Measurements from ENCODE around the gene SUCLA2.

The SUCLA2 gene

DNA sequence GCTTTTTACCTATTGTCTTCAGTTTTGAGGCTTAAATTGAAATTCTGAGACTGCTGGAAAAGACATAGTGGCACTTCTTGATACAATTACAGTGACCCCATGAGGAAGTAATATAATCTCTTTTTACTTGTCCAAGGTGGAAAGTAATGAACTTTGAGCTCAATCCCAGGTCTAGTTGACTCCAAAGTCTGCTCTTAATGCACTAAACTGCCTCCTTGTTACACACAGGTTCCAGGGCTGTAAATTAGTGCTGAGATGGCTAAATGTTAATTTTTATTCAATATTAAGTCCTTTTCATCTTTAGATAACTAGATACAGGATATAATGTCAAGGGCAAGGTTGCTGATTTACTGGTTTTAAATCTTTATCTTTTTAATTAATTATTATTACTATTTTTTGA lies 39.0 kb upstream of the SUCLA2 start:
- TF ChIP-seq REST (IDR thresholded peaks at IDR 0.05; ENCODE audit: low read depth) = no peak
- TF ChIP-seq CREB1 (IDR thresholded peaks at IDR 0.05; ENCODE audit: low read depth) = no peak
- no peak for TF ChIP-seq CEBPB (IDR thresholded peaks at IDR 0.05)
- no peak for TF ChIP-seq NFIC (IDR thresholded peaks at IDR 0.05)
- TF ChIP-seq FOXM1 (IDR thresholded peaks at IDR 0.05; ENCODE audit: borderline replicate concordance, low read depth) = no peak
- no peak for TF ChIP-seq TEAD4 (IDR thresholded peaks at IDR 0.05)
- TF ChIP-seq YY1 (IDR thresholded peaks at IDR 0.05; ENCODE audit: low read depth) = no peak
- TF ChIP-seq, protein P1, sequence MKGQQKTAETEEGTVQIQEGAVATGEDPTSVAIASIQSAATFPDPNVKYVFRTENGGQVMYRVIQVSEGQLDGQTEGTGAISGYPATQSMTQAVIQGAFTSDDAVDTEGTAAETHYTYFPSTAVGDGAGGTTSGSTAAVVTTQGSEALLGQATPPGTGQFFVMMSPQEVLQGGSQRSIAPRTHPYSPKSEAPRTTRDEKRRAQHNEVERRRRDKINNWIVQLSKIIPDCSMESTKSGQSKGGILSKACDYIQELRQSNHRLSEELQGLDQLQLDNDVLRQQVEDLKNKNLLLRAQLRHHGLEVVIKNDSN (IDR thresholded peaks at IDR 0.05) = no peak
- no peak for TF ChIP-seq ZBTB7A (IDR thresholded peaks at IDR 0.05; ENCODE audit: low read depth)
- no peak for TF ChIP-seq EP300 (IDR thresholded peaks at IDR 0.05; ENCODE audit: borderline replicate concordance)
- TF ChIP-seq TCF12 (IDR thresholded peaks at IDR 0.05; ENCODE audit: low read depth) = no peak
- TF ChIP-seq TAF1 (IDR thresholded peaks at IDR 0.05; ENCODE audit: low read depth) = no peak
- TF ChIP-seq RAD21 (IDR thresholded peaks at IDR 0.05; ENCODE audit: low read depth) = no peak

- TF ChIP-seq EGR1 (IDR thresholded peaks at IDR 0.05) (no peak), TEAD4 (IDR thresholded peaks at IDR 0.05) (no peak), RAD21 (IDR thresholded peaks at IDR 0.05; ENCODE audit: low read depth) (no peak), NFIC (IDR thresholded peaks at IDR 0.05) (no peak), CREB1 (IDR thresholded peaks at IDR 0.05; ENCODE audit: low read depth) (no peak), REST (IDR thresholded peaks at IDR 0.05; ENCODE audit: low read depth) (no peak), CEBPB (IDR thresholded peaks at IDR 0.05) (no peak), ZBTB7A (IDR thresholded peaks at IDR 0.05; ENCODE audit: low read depth) (no peak), YY1 (IDR thresholded peaks at IDR 0.05; ENCODE audit: low read depth) (no peak), TCF12 (IDR thresholded peaks at IDR 0.05; ENCODE audit: low read depth) (no peak), EP300 (IDR thresholded peaks at IDR 0.05; ENCODE audit: borderline replicate concordance) (no peak), FOXM1 (IDR thresholded peaks at IDR 0.05; ENCODE audit: borderline replicate concordance, low read depth) (no peak), TAF1 (IDR thresholded peaks at IDR 0.05; ENCODE audit: low read depth) (no peak)
- TF ChIP-seq, protein P2, sequence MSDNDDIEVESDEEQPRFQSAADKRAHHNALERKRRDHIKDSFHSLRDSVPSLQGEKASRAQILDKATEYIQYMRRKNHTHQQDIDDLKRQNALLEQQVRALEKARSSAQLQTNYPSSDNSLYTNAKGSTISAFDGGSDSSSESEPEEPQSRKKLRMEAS (IDR thresholded peaks at IDR 0.05) = no peak
- TF ChIP-seq, protein P1 (IDR thresholded peaks at IDR 0.05) = no peak
Observed at GRCh38 chr13:48038761-48039160, 37.7 kb upstream of the SUCLA2 start.

GRCh38 chr13:48037346-48038173 lies 36.5 kb upstream of the SUCLA2 start, which contains the start of gene NUDT15:
NUDT15 (plus strand) TSS chr13:48037726; CDS start chr13:48037747, 21 bp downstream.
- TF ChIP-seq EP300 (IDR thresholded peaks at IDR 0.05; ENCODE audit: borderline replicate concordance) (no peak), NFIC (IDR thresholded peaks at IDR 0.05) (no peak; the same call in 1 of the 2 replicates), REST (IDR thresholded peaks at IDR 0.05; ENCODE audit: low read depth) (no peak), FOXM1 (IDR thresholded peaks at IDR 0.05; ENCODE audit: borderline replicate concordance, low read depth) (peak; percentile 42; the same call in 1 of the 2 replicates), CEBPB (IDR thresholded peaks at IDR 0.05) (peak; percentile 36; the same call in 1 of the 2 replicates), RAD21 (IDR thresholded peaks at IDR 0.05; ENCODE audit: low read depth) (peak; percentile 42; the same call in 1 of the 2 replicates), CREB1 (IDR thresholded peaks at IDR 0.05; ENCODE audit: low read depth) (peak; percentile 80), YY1 (IDR thresholded peaks at IDR 0.05; ENCODE audit: low read depth) (peak; percentile 46; the same call in 1 of the 2 replicates), TAF1 (IDR thresholded peaks at IDR 0.05; ENCODE audit: low read depth) (peak; percentile 80), TCF12 (IDR thresholded peaks at IDR 0.05; ENCODE audit: low read depth) (peak; percentile 35; the same call in 1 of the 2 replicates), EGR1 (IDR thresholded peaks at IDR 0.05) (peak; percentile 23; the same call in 1 of the 2 replicates), TEAD4 (IDR thresholded peaks at IDR 0.05) (peak; percentile 71), ZBTB7A (IDR thresholded peaks at IDR 0.05; ENCODE audit: low read depth) (peak; percentile 25; the same call in 1 of the 2 replicates)
- TF ChIP-seq, protein P2 (IDR thresholded peaks at IDR 0.05) = peak; percentile 88; the same call in 1 of the 2 replicates
- TF ChIP-seq, protein P1 (IDR thresholded peaks at IDR 0.05) = 0 out of 2 replicates have a peak, but pooled peaks have one; percentile 5

Measured in Ishikawa (cell line).